ENCODE measurements around the gene COL16A1.

DNA sequence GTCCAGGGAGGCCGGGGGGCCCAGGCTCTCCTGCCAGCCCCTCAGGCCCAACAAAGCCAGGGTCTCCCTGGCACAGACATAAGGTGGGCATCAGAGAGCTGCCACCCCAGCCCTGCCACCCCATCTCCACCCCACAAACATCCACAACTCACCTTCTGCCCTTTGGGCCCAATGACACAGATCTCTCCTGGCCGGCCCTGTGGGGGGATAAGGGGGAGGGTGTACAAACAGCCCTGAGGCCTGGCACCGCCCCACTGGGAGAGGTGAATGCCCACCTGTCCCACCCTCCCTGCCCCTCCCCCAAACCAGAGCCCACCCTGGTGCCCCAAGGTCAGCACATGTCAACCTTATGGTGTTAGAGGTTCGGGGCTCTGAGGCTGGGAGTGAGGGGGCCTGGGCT is 12.4 kb downstream of the COL16A1 start:
- TF ChIP-seq, protein P1, sequence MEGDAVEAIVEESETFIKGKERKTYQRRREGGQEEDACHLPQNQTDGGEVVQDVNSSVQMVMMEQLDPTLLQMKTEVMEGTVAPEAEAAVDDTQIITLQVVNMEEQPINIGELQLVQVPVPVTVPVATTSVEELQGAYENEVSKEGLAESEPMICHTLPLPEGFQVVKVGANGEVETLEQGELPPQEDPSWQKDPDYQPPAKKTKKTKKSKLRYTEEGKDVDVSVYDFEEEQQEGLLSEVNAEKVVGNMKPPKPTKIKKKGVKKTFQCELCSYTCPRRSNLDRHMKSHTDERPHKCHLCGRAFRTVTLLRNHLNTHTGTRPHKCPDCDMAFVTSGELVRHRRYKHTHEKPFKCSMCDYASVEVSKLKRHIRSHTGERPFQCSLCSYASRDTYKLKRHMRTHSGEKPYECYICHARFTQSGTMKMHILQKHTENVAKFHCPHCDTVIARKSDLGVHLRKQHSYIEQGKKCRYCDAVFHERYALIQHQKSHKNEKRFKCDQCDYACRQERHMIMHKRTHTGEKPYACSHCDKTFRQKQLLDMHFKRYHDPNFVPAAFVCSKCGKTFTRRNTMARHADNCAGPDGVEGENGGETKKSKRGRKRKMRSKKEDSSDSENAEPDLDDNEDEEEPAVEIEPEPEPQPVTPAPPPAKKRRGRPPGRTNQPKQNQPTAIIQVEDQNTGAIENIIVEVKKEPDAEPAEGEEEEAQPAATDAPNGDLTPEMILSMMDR (conservative IDR thresholded peaks at IDR 0.05; ENCODE audit: low read length) = no peak
- no peak for TF ChIP-seq EZH2phosphoT487 (IDR thresholded peaks at IDR 0.05; ENCODE audit: borderline replicate concordance)

Measured in Loucy (cell line).